MCF 10A (cell line): Measurements from ENCODE around the gene PNMT. TPM values are rescaled to one million over a fixed set of nuclear protein-coding genes. Genes with fewer than 3 reads are reported as not detected.

ENCODE experiments used
- BruUV-seq: library from RNA; stranded (reverse); fragments of 400-500 nt; replicated peaks from 2 replicates; lab custom pipeline; 2021; lab: Mats Ljungman, UMichigan
- CTCF ChIA-PET: fragments of 300-600 bp; sonication (Branson Sonifier 250); formaldehyde crosslinking; extraction: SDS; loops from one replicate; lab custom pipeline; 2021; ENCODE audit warnings: antibody characterized with exemption, inconsistent platforms; lab: Yijun Ruan, JAX
- POLR2A ChIA-PET: fragments of 300-600, 350-650 bp; sonication (Branson Sonifier 250); formaldehyde crosslinking; extraction: SDS; loops from one replicate; lab custom pipeline; 2020; ENCODE audit warnings: antibody characterized with exemption, inconsistent platforms; lab: Yijun Ruan, JAX
- DNase-seq: peaks from one replicate; pipeline ENCODE4 v3.0.0-alpha.2; 2018; ENCODE audit not compliant: unreplicated experiment
- H3K27ac Mint-ChIP-seq: one replicate; pipeline ENCODE4 v1.8.0; 2022; ENCODE audit warnings: mild to moderate bottlenecking, low read depth, mixed read lengths; ENCODE audit not compliant: unreplicated experiment
- H3K27me3 Mint-ChIP-seq: one replicate; pipeline ENCODE4 v1.8.0; 2022; ENCODE audit warnings: mixed read lengths; ENCODE audit not compliant: insufficient read depth, unreplicated experiment
- H3K36me3 Mint-ChIP-seq: one replicate; pipeline ENCODE4 v1.8.0; 2022; ENCODE audit warnings: mild to moderate bottlenecking, moderate library complexity, mixed read lengths; ENCODE audit not compliant: insufficient read depth, unreplicated experiment
- H3K4me1 Mint-ChIP-seq: one replicate; pipeline ENCODE4 v1.8.0; 2022; ENCODE audit warnings: mixed read lengths; ENCODE audit not compliant: insufficient read depth, unreplicated experiment
- H3K4me3 Mint-ChIP-seq: one replicate; pipeline ENCODE4 v1.8.0; 2022; ENCODE audit warnings: mild to moderate bottlenecking, moderate library complexity, mixed read lengths; ENCODE audit not compliant: unreplicated experiment
- H3K9me3 Mint-ChIP-seq: one replicate; pipeline ENCODE4 v1.8.0; 2022; ENCODE audit warnings: mixed read lengths; ENCODE audit not compliant: unreplicated experiment
- intact Hi-C: fragments of 100-400 bp; cut with micrococcal nuclease; formaldehyde crosslinking; loops from 2 replicates; pipeline ENCODE4 v1.14.1; 2022
- total RNA-seq: library from RNA; stranded (reverse); gene quantifications from 2 replicates; pipeline ENCODE4 v1.2.3, GENCODE V29; 2022
- TF ChIP-seq, protein P1 (sequence below): fragments of 200-600 bp; IDR thresholded peaks from one replicate; pipeline ENCODE4 v1.8.0; 2022; ENCODE audit warnings: antibody characterized with exemption, mild to moderate bottlenecking; ENCODE audit not compliant: unreplicated experiment

The PNMT gene
- total RNA-seq, 1 experiment from 2014 or later = not detected

DNA sequence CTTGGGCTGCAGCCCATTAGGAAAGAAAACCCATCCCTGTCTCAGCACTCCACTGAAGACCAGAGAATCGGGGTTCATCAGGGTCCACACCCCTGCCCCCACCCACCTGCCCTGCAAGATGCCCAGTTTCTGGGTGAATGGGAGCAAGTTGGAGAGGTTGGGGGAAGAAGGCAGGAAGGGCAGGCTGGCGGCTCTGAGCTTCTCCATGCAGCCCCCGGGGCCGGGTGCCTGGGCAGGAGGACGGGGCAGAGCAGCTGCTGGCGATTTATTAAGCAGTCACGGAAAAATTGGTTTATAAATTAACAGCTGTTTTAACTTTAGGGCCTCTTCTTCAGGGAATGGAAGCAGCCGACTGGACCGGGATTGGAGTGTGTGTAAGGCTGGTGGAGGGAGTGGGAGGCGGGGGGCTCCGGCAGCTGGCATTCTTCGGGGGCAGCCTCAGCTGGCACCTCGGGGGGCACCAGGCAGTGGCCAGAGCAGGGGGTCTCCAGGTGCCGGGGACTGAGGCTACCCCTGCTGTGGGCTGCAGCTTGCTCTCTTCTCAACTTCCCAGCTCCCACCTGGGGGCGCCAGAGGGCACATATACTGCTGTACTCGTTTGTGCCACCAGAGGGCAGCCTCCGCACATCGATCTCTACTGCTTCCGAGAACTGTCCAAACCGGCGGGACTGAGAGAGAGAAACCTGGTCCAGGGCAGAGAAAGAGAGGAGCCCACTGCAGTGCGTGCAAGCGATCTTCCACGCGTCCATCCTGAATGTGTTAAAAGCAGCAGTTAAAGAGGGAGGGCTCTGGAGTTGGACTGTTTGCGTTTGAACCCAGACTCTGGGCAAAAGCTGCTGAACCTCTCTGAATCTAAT, 46.5 kb upstream of the PNMT start:
- BruUV-seq = no TSS peak
- Mint-ChIP-seq H3K4me1 (peaks cover 9% of the 10 kb centered on the region), H3K27me3 (peaks cover 14% of the 10 kb centered on the region), H3K4me3 (peak overlapping the region; percentile 9), H3K9me3 (no peaks in the 10 kb centered on the region), H3K27ac (no peak overlapping the region), H3K36me3 (no peaks in the 10 kb centered on the region)
- intact Hi-C loops = loop anchor here (1.0 to 5.0 kb wide), 4 partner anchors 116 to 414 kb away; partner anchors contain the start of genes GRB7 and PSMD3
- DNase-seq = peak; percentile 85
- TF ChIP-seq, protein P1, sequence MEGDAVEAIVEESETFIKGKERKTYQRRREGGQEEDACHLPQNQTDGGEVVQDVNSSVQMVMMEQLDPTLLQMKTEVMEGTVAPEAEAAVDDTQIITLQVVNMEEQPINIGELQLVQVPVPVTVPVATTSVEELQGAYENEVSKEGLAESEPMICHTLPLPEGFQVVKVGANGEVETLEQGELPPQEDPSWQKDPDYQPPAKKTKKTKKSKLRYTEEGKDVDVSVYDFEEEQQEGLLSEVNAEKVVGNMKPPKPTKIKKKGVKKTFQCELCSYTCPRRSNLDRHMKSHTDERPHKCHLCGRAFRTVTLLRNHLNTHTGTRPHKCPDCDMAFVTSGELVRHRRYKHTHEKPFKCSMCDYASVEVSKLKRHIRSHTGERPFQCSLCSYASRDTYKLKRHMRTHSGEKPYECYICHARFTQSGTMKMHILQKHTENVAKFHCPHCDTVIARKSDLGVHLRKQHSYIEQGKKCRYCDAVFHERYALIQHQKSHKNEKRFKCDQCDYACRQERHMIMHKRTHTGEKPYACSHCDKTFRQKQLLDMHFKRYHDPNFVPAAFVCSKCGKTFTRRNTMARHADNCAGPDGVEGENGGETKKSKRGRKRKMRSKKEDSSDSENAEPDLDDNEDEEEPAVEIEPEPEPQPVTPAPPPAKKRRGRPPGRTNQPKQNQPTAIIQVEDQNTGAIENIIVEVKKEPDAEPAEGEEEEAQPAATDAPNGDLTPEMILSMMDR = peak; percentile 100
- ChIA-PET POLR2A (interaction anchor here (0.6 to 1.9 kb wide), 14 partner anchors 8 to 359 kb away, joined by 3 to 10 read pairs (median 4); partner anchors contain the start of genes LRRC3C, MIEN1, ORMDL3 and PSMD3), CTCF (interaction anchor here (0.5 to 9.2 kb wide), 61 partner anchors 7 to 1203 kb away, joined by 3 to 146 read pairs (median 4); partner anchors contain the start of genes ERBB2, MED1, MIEN1 and PSMD3)

DNA sequence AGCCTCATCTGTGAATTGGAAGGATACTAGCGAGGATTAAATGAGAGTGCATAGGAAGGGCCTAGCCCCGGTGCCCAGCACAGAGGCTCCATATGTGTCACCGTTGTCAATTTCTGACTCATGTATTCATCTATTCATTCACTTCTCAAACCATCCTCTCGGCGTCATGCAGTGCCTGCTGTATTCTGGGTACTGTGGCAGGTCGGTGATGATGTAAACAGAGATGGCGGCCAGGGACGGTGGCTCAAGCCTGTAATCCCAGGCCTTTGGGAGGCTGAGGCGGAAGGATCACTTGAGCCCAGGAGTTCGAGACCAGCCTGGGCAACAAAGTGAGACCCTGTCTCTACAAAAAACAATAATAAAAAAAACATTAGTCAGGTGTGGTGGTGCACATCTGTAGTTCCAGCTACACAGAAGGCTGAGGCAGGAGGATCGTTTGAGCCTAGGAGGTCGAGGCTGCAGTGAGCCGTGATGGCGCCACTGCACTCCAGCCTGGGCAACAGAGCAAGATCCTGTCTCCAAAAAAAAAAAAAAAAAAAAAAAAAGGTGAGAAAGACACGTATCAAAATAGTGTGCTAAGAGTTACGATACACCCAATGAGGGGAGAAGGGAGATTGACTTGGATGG, 45.8 kb upstream of the PNMT start:
- peaks cover 15% of the 10 kb centered on the region for H3K27me3 Mint-ChIP-seq
- peak overlapping the region; percentile 9 for H3K4me3 Mint-ChIP-seq
- TF ChIP-seq, protein P1 = no peak
- POLR2A ChIA-PET = interaction anchor here (0.7 to 1.9 kb wide), 9 partner anchors 11 to 305 kb away, joined by 3 to 10 read pairs (median 4); partner anchors contain the start of genes LRRC3C, MIEN1, ORMDL3 and STARD3
- BruUV-seq = no TSS peak
- peaks cover 9% of the 10 kb centered on the region for H3K4me1 Mint-ChIP-seq
- H3K36me3 Mint-ChIP-seq = no peaks in the 10 kb centered on the region
- CTCF ChIA-PET = interaction anchor here (0.6 to 9.2 kb wide), 30 partner anchors 10 to 768 kb away, joined by 3 to 146 read pairs (median 5); partner anchors contain the start of genes ERBB2, MIEN1, PSMD3 and STARD3
- DNase-seq = no peak
- no peak overlapping the region for H3K27ac Mint-ChIP-seq
- no peaks in the 10 kb centered on the region for H3K9me3 Mint-ChIP-seq
- intact Hi-C loops = loop anchor here (1.0 to 5.0 kb wide), 5 partner anchors 74 to 415 kb away; partner anchors contain the start of genes GRB7 and PSMD3

DNA sequence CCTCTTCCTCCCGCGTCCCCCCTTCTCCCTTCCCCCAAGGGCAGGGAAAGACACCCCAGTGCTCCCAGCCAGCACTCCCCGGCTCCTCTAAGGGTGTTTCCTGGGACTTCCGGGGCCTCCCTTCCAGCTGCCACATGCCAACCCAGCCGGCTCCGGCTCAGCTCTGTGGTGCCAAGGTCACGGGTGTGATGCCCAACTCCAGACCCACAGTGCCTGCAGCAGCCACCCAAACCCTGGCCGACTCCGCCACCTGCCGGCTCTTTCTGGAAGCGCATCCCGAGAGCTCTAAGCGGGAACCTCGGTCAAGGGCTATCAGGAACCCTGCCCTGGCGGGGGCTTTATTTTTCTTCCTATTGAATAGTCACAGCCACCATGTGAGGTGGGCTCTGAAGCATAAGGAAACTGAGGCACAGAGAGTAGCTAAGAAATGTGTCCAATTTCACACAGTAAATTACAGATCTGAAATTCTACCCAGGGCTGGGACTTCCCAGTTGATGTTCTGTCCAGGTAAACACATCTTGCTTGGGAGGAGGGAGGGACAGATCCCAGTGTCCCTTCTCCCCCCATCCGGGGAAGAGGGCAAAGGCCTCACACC, 44.8 kb upstream of the PNMT start:
- intact Hi-C loops = loop anchor here (1.0 to 5.0 kb wide), 3 partner anchors 75 to 357 kb away; partner anchors contain the start of genes GRB7 and PSMD3
- Mint-ChIP-seq H3K27ac (no peak overlapping the region), H3K36me3 (no peaks in the 10 kb centered on the region), H3K9me3 (no peaks in the 10 kb centered on the region), H3K27me3 (peaks cover 15% of the 10 kb centered on the region), H3K4me1 (peaks cover 8% of the 10 kb centered on the region), H3K4me3 (no peak overlapping the region)
- CTCF ChIA-PET = interaction anchor here (0.5 to 9.2 kb wide), 43 partner anchors 11 to 1958 kb away, joined by 3 to 146 read pairs (median 4); partner anchors contain the start of genes ERBB2, PSMD3 and STARD3
- POLR2A ChIA-PET = interaction anchor here (0.6 to 1.9 kb wide), 5 partner anchors 13 to 107 kb away, joined by 3 to 7 read pairs (median 4); partner anchors contain the start of genes MIEN1 and PGAP3
- no TSS peak for BruUV-seq
- TF ChIP-seq, protein P1 = peak; percentile 90
- DNase-seq = peak; percentile 77
